HEK293 (cell line): ENCODE data around the gene TRIM24.

Experiments
- CTCF ChIA-PET: fragments of 350-600 bp; formaldehyde crosslinking; extraction: SDS; loops from one replicate; lab custom pipeline; 2021; ENCODE audit warnings: antibody characterized with exemption; lab: Yijun Ruan, JAX
- POLR2A ChIA-PET: fragments of 300-600 bp; formaldehyde crosslinking; extraction: SDS; loops from one replicate; lab custom pipeline; 2020; ENCODE audit warnings: antibody characterized with exemption, inconsistent platforms; lab: Yijun Ruan, JAX
- H3K27ac ChIP-seq: fragments of 200-500 bp; sonication (Bioruptor generic); 2 replicates; pipeline ENCODE4 v1.5.1; 2014; ENCODE audit warnings: low read depth, low read length, control low read depth, inconsistent platforms; ENCODE audit errors: extremely low read depth
- H3K36me3 ChIP-seq, 2 experiments: fragments of 200-500 bp in 1 of 2; sonication (Bioruptor generic) in 1 of 2; 1 replicate in 1 of 2; 2 replicates in 1 of 2; pipeline ENCODE4 v1.5.1; 2014 to 2017; ENCODE audit warnings: inconsistent platforms in 2 of 2, low read length in 2 of 2; ENCODE audit not compliant: control insufficient read depth in 2 of 2, insufficient read depth in 1 of 2
- H3K4me1 ChIP-seq: fragments of 200-500 bp; sonication (Bioruptor generic); 2 replicates; pipeline ENCODE4 v1.5.1; 2014; ENCODE audit warnings: mild to moderate bottlenecking, low read length, inconsistent platforms; ENCODE audit not compliant: control insufficient read depth, insufficient read depth
- H3K4me3 ChIP-seq: 2 replicates; pipeline ENCODE4 v1.5.1; 2011; ENCODE audit warnings: low read depth, mild to moderate bottlenecking, control low read depth, low read length, moderate library complexity
- H3K9me3 ChIP-seq: fragments of 200-500 bp; sonication (Bioruptor generic); 2 replicates; pipeline ENCODE4 v1.5.1; 2014; ENCODE audit warnings: low read depth, low read length, inconsistent platforms; ENCODE audit not compliant: control insufficient read depth, insufficient read depth
- TRIM28 ChIP-seq: IDR thresholded peaks from 2 replicates; pipeline ENCODE4 v1.6.1; 2011; ENCODE audit warnings: low read length, control low read depth, borderline replicate concordance
- WT1 ChIP-seq: fragments of 450-650 bp; formaldehyde crosslinking; IDR thresholded peaks from 2 replicates; pipeline ENCODE4 v1.5.1; 2016; ENCODE audit warnings: missing biosample characterization, missing genetic modification characterization
- ZFP3 ChIP-seq: fragments of 450-650 bp; formaldehyde crosslinking; IDR thresholded peaks from 2 replicates; pipeline ENCODE4 v1.5.1; 2016; ENCODE audit warnings: low read depth, missing biosample characterization, missing genetic modification characterization
- ZNF140 ChIP-seq: fragments of 450-650 bp; formaldehyde crosslinking; IDR thresholded peaks from 2 replicates; pipeline ENCODE4 v1.5.1; 2016; ENCODE audit warnings: missing biosample characterization, missing genetic modification characterization
- ZNF211 ChIP-seq: fragments of 450-650 bp; formaldehyde crosslinking; IDR thresholded peaks from 2 replicates; pipeline ENCODE4 v1.5.1; 2016; ENCODE audit warnings: low read depth, missing biosample characterization, missing genetic modification characterization
- ZNF473 ChIP-seq: fragments of 450-650 bp; formaldehyde crosslinking; IDR thresholded peaks from 2 replicates; pipeline ENCODE4 v1.5.1; 2017; ENCODE audit warnings: missing biosample characterization, missing genetic modification characterization
- ZNF596 ChIP-seq: fragments of 450-650 bp; IDR thresholded peaks from 2 replicates; pipeline ENCODE4 v1.5.0; 2018; ENCODE audit warnings: missing biosample characterization, mild to moderate bottlenecking, missing genetic modification characterization, moderate library complexity
- ZNF776 ChIP-seq: fragments of 450-650 bp; formaldehyde crosslinking; IDR thresholded peaks from 2 replicates; pipeline ENCODE4 v1.5.0; 2017; ENCODE audit warnings: missing biosample characterization, missing genetic modification characterization, borderline replicate concordance
- TF ChIP-seq, protein P1 (sequence below): fragments of 450-650 bp; formaldehyde crosslinking; IDR thresholded peaks from 2 replicates; pipeline ENCODE4 v1.5.1; 2016; ENCODE audit warnings: missing biosample characterization, missing genetic modification characterization
- TF ChIP-seq, protein P2 (sequence below): fragments of 450-650 bp; formaldehyde crosslinking; IDR thresholded peaks from 2 replicates; pipeline ENCODE4 v1.5.0; 2017; ENCODE audit warnings: missing biosample characterization, missing genetic modification characterization, borderline replicate concordance

TRIM24 gene

DNA sequence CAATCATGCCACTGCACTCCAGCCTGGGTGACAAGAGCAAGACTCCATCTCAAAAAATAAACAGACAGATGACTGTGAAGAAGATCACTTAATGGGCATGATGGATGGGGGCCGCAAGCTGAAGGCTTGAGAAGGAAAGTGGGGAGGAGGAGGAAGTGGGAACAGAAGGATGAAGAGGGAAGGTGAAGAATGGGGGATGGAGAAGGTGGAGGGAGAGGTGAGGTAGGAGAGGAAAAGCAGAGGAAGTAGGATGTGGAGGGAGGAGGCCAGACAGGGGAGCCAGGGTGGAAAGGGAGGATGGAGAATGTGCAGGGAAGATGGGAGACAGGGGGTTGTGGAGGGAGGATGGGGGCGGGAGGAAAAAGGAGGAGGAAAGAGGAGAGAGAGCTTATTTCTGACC is 172.3 kb downstream of the TRIM24 start (continued):
- TF ChIP-seq ZFP3 (tag by site-specific recombination) (no peak), WT1 (tag by site-specific recombination) (0 out of 2 replicates have a peak, but pooled peaks have one; percentile 13), ZNF473 (tag by site-specific recombination) (no peak)

DNA sequence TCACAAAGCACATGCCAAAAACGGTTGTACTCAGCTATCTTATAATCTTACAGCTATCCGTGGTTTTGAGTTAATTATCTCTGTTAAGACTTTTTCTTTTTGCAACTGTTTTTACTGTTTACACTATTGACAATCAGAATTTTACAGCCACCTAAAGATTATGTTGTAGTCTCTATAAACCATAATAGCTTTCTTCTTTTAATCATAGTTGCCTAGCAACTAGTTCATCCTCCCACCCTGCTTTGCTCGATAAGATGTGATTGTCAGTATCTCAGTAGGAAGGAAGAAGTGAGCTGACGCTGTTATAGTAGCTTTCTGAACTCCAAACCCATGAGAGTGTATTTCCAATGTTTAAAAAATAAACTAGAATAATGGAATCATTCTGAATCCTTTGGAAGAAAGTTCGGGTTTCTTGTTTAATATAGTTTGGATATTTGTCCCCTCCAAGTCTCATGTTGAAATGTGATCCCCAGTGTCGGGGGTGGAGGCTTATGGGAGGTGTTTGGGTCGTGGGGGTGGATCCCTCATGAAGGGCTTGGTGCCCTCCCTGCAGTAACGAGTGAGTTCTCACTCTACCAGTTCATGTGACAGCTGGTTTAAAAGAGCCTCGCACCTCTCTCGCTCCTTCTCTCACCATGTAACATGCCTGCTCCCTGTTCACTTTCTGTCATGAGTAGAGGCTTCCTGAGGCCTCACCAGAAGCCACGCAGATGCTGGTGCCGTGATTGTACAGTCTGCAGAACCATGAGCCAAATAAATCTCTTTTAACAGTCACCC is 173.0 kb downstream of the TRIM24 start:
- H3K27ac ChIP-seq: no peak overlapping the region
- no peaks in the 10 kb centered on the region for H3K4me1 ChIP-seq
- no peak overlapping the region for H3K4me3 ChIP-seq
- TF ChIP-seq ZNF596 (tag by site-specific recombination) (no peak), ZNF140 (tag by site-specific recombination) (no peak), ZNF776 (tag by site-specific recombination) (no peak), TRIM28 (peak; percentile 53; the same call in 1 of the 2 replicates), ZNF211 (tag by site-specific recombination) (no peak)
- TF ChIP-seq, protein P1, sequence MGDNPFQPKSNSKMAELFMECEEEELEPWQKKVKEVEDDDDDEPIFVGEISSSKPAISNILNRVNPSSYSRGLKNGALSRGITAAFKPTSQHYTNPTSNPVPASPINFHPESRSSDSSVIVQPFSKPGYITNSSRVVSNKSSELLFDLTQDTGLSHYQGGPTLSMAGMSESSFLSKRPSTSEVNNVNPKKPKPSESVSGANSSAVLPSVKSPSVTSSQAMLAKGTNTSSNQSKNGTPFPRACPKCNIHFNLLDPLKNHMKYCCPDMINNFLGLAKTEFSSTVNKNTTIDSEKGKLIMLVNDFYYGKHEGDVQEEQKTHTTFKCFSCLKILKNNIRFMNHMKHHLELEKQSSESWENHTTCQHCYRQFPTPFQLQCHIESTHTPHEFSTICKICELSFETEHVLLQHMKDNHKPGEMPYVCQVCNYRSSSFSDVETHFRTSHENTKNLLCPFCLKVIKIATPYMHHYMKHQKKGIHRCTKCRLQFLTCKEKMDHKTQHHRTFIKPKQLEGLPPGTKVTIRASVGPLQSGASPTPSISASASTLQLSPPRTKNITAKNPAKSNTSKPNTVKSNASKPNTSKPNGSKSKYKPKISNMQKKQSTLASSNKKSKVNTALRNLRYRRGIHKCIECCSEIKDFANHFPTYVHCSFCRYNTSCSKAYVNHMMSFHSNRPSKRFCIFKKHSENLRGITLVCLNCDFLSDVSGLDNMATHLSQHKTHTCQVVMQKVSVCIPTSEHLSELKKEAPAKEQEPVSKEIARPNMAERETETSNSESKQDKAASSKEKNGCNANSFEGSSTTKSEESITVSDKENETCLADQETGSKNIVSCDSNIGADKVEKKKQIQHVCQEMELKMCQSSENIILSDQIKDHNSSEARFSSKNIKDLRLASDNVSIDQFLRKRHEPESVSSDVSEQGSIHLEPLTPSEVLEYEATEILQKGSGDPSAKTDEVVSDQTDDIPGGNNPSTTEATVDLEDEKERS: no peak
- TF ChIP-seq, protein P2, sequence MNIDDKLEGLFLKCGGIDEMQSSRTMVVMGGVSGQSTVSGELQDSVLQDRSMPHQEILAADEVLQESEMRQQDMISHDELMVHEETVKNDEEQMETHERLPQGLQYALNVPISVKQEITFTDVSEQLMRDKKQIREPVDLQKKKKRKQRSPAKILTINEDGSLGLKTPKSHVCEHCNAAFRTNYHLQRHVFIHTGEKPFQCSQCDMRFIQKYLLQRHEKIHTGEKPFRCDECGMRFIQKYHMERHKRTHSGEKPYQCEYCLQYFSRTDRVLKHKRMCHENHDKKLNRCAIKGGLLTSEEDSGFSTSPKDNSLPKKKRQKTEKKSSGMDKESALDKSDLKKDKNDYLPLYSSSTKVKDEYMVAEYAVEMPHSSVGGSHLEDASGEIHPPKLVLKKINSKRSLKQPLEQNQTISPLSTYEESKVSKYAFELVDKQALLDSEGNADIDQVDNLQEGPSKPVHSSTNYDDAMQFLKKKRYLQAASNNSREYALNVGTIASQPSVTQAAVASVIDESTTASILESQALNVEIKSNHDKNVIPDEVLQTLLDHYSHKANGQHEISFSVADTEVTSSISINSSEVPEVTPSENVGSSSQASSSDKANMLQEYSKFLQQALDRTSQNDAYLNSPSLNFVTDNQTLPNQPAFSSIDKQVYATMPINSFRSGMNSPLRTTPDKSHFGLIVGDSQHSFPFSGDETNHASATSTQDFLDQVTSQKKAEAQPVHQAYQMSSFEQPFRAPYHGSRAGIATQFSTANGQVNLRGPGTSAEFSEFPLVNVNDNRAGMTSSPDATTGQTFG (tag by site-specific recombination): no peak
- no peaks in the 10 kb centered on the region for H3K36me3 ChIP-seq
- ChIA-PET CTCF (no interaction called here), POLR2A (no interaction called here)
- no peaks in the 10 kb centered on the region for H3K9me3 ChIP-seq
